K562 (cell line): Measurements from ENCODE around the gene ANAPC2.

Source experiments
- CEBPG ChIP-seq, 3 experiments: fragments of 200-800 bp in 1 of 3; sonication (Bioruptor generic) in 1 of 3; sonication (generic) in 1 of 3; formaldehyde crosslinking in 1 of 3; IDR thresholded peaks in 2 of 3; conservative IDR thresholded peaks in 1 of 3; 2 replicates each; pipeline versions ENCODE4 v1.6.1 to v1.8.0; 2016 to 2022; ENCODE audit warnings: missing compliant biosample characterization in 2 of 3, missing genetic modification characterization in 2 of 3, mild to moderate bottlenecking in 1 of 3, missing genetic modification reagents in 1 of 3
- FOS ChIP-seq: IDR thresholded peaks from 3 replicates; pipeline ENCODE4 v1.6.1; 2011; ENCODE audit not compliant: insufficient read length; ENCODE audit errors: extremely low read depth
- HOXB6 ChIP-seq: fragments of 250-450 bp; sonication (Bioruptor Pico); IDR thresholded peaks from 2 replicates; pipeline ENCODE4 v1.5.1; 2022; ENCODE audit warnings: mild to moderate bottlenecking, borderline replicate concordance
- MTA3 ChIP-seq: fragments of 450-650 bp; formaldehyde crosslinking; IDR thresholded peaks from 2 replicates; pipeline ENCODE4 v1.6.1; 2017; ENCODE audit warnings: mild to moderate bottlenecking, borderline replicate concordance
- PHB2 ChIP-seq: fragments of 450-650 bp; IDR thresholded peaks from 2 replicates; pipeline ENCODE4 v1.6.1; 2017; ENCODE audit warnings: low read depth
- RFX5 ChIP-seq: IDR thresholded peaks from 2 replicates; pipeline ENCODE4 v1.6.1; 2011; ENCODE audit warnings: low read depth, mild to moderate bottlenecking, improper control_type of control experiment, low read length
- SMAD1 ChIP-seq: fragments of 150-350 bp; IDR thresholded peaks from 2 replicates; pipeline ENCODE4 v1.6.1; 2014; ENCODE audit warnings: low read length, low read depth; ENCODE audit not compliant: partially characterized antibody
- ZNF239 ChIP-seq: fragments of 250-450 bp; sonication (Bioruptor Pico); IDR thresholded peaks from 2 replicates; pipeline ENCODE4 v1.4.0; 2020; ENCODE audit warnings: mild to moderate bottlenecking
- TF ChIP-seq, protein P1 (sequence below), 2 experiments: fragments of 450-650 bp; formaldehyde crosslinking in 1 of 2; IDR thresholded peaks; 2 replicates each; pipeline versions ENCODE4 v1.4.0 to v1.6.1; 2014 to 2020; ENCODE audit warnings: mild to moderate bottlenecking in 2 of 2, borderline replicate concordance in 1 of 2, low read depth in 1 of 2
- TF ChIP-seq, protein P2 (sequence below), 3 experiments: IDR thresholded peaks in 2 of 3; conservative IDR thresholded peaks in 1 of 3; 2 replicates each; pipeline ENCODE4 v1.5.1; 2011 to 2012; ENCODE audit warnings: low read length in 3 of 3, mild to moderate bottlenecking in 3 of 3, control low read depth in 2 of 3, improper control_type of control experiment in 1 of 3, inconsistent platforms in 1 of 3, low read depth in 1 of 3, mixed read lengths in 1 of 3, moderate library complexity in 1 of 3; ENCODE audit not compliant: insufficient read depth in 2 of 3
- TF ChIP-seq, protein P3 (sequence below): fragments of 250-450 bp; sonication (Bioruptor Pico); IDR thresholded peaks from 2 replicates; pipeline ENCODE4 v1.8.0; 2022; ENCODE audit warnings: moderate library complexity, mild to moderate bottlenecking, inconsistent platforms
- TF ChIP-seq, protein P4 (sequence below): sonication (generic); formaldehyde crosslinking; IDR thresholded peaks from 2 replicates; pipeline ENCODE4 v1.8.1; 2022; ENCODE audit warnings: missing genetic modification reagents
- TF ChIP-seq, protein P5 (sequence below): fragments of 450-650 bp; IDR thresholded peaks from one replicate; pipeline ENCODE4 v1.6.1; 2018; ENCODE audit warnings: mild to moderate bottlenecking, moderate library complexity; ENCODE audit not compliant: partially characterized antibody

DNA sequence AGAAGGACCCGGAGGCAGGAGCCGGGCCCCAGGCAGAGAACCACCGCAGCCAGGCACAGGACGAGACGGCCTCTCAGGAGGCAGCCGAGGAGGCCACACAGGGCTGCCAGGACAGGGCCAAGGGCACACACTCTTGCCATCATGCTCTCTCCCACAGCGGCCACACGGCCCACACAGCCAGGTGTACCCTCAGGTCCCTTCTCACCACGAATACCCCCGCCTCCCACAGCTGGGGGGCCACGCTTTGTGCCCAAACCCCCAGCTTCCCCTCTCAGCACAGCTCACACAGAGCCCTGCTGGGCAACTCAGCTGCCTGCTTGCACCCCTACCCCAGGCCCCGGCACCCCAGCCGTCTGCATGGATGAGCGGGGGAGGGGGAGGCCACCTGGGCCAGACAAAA, 5.4 kb upstream of the ANAPC2 start:
- TF ChIP-seq, protein P1, sequence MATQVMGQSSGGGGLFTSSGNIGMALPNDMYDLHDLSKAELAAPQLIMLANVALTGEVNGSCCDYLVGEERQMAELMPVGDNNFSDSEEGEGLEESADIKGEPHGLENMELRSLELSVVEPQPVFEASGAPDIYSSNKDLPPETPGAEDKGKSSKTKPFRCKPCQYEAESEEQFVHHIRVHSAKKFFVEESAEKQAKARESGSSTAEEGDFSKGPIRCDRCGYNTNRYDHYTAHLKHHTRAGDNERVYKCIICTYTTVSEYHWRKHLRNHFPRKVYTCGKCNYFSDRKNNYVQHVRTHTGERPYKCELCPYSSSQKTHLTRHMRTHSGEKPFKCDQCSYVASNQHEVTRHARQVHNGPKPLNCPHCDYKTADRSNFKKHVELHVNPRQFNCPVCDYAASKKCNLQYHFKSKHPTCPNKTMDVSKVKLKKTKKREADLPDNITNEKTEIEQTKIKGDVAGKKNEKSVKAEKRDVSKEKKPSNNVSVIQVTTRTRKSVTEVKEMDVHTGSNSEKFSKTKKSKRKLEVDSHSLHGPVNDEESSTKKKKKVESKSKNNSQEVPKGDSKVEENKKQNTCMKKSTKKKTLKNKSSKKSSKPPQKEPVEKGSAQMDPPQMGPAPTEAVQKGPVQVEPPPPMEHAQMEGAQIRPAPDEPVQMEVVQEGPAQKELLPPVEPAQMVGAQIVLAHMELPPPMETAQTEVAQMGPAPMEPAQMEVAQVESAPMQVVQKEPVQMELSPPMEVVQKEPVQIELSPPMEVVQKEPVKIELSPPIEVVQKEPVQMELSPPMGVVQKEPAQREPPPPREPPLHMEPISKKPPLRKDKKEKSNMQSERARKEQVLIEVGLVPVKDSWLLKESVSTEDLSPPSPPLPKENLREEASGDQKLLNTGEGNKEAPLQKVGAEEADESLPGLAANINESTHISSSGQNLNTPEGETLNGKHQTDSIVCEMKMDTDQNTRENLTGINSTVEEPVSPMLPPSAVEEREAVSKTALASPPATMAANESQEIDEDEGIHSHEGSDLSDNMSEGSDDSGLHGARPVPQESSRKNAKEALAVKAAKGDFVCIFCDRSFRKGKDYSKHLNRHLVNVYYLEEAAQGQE (IDR thresholded peaks at IDR 0.05; ENCODE audit: borderline replicate concordance), result no peak
- TF ChIP-seq, protein P1 (CRISPR knock-in tag; IDR thresholded peaks at IDR 0.05; ENCODE audit: low read depth), result no peak
- TF ChIP-seq, protein P2, sequence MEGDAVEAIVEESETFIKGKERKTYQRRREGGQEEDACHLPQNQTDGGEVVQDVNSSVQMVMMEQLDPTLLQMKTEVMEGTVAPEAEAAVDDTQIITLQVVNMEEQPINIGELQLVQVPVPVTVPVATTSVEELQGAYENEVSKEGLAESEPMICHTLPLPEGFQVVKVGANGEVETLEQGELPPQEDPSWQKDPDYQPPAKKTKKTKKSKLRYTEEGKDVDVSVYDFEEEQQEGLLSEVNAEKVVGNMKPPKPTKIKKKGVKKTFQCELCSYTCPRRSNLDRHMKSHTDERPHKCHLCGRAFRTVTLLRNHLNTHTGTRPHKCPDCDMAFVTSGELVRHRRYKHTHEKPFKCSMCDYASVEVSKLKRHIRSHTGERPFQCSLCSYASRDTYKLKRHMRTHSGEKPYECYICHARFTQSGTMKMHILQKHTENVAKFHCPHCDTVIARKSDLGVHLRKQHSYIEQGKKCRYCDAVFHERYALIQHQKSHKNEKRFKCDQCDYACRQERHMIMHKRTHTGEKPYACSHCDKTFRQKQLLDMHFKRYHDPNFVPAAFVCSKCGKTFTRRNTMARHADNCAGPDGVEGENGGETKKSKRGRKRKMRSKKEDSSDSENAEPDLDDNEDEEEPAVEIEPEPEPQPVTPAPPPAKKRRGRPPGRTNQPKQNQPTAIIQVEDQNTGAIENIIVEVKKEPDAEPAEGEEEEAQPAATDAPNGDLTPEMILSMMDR (IDR thresholded peaks at IDR 0.05 in 2 of 3, conservative IDR thresholded peaks at IDR 0.05 in 1 of 3; ENCODE audit: insufficient read depth in 2 of 3, low read depth in 1 of 3, low read length in 3 of 3), result no peak
- TF ChIP-seq FOS (no peak), SMAD1 (no peak), HOXB6 (CRISPR knock-in tag) (no peak), CEBPG (CRISPR knock-in tag; IDR thresholded peaks at IDR 0.05) (no peak), CEBPG (tag; conservative IDR thresholded peaks at IDR 0.05 in 1 of 2, IDR thresholded peaks at IDR 0.05 in 1 of 2) (no peak), PHB2 (no peak), MTA3 (no peak), RFX5 (no peak), ZNF239 (CRISPR knock-in tag) (no peak)
- TF ChIP-seq, protein P3, sequence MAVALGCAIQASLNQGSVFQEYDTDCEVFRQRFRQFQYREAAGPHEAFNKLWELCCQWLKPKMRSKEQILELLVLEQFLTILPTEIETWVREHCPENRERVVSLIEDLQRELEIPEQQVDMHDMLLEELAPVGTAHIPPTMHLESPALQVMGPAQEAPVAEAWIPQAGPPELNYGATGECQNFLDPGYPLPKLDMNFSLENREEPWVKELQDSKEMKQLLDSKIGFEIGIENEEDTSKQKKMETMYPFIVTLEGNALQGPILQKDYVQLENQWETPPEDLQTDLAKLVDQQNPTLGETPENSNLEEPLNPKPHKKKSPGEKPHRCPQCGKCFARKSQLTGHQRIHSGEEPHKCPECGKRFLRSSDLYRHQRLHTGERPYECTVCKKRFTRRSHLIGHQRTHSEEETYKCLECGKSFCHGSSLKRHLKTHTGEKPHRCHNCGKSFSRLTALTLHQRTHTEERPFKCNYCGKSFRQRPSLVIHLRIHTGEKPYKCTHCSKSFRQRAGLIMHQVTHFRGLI, result no peak
- TF ChIP-seq, protein P4, sequence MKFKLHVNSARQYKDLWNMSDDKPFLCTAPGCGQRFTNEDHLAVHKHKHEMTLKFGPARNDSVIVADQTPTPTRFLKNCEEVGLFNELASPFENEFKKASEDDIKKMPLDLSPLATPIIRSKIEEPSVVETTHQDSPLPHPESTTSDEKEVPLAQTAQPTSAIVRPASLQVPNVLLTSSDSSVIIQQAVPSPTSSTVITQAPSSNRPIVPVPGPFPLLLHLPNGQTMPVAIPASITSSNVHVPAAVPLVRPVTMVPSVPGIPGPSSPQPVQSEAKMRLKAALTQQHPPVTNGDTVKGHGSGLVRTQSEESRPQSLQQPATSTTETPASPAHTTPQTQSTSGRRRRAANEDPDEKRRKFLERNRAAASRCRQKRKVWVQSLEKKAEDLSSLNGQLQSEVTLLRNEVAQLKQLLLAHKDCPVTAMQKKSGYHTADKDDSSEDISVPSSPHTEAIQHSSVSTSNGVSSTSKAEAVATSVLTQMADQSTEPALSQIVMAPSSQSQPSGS, result no peak
- TF ChIP-seq, protein P5, sequence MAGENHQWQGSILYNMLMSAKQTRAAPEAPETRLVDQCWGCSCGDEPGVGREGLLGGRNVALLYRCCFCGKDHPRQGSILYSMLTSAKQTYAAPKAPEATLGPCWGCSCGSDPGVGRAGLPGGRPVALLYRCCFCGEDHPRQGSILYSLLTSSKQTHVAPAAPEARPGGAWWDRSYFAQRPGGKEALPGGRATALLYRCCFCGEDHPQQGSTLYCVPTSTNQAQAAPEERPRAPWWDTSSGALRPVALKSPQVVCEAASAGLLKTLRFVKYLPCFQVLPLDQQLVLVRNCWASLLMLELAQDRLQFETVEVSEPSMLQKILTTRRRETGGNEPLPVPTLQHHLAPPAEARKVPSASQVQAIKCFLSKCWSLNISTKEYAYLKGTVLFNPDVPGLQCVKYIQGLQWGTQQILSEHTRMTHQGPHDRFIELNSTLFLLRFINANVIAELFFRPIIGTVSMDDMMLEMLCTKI, result no peak
